H1 (cell line): ENCODE results near the gene BLOC1S1. TPM values are rescaled to one million over a fixed set of nuclear protein-coding genes. Genes with fewer than 3 reads are reported as not detected.
A peak's percentile ranks its signal among the peaks of the same experiment; 100 is the strongest.

Experiments used
- CTCF ChIA-PET: fragments of 300-600 bp; sonication (Branson Sonifier 250); formaldehyde crosslinking; loops from one replicate; lab custom pipeline; 2021; ENCODE audit not compliant: partially characterized antibody; lab: Charles Lee
- POLR2A ChIA-PET: fragments of 300-600 bp; sonication (Branson Sonifier 250); formaldehyde crosslinking; loops from one replicate; lab custom pipeline; 2021; ENCODE audit warnings: inconsistent platforms; ENCODE audit not compliant: partially characterized antibody; lab: Charles Lee
- DNase-seq, 2 experiments: peaks; one replicate each; pipeline versions ENCODE4 v3.0.0 to v3.0.0-alpha.2; 2010 to 2022; ENCODE audit warnings: low spot score in 2 of 2, low read depth in 1 of 2, mixed read lengths in 1 of 2
- FAIRE-seq: peaks from 2 replicates; lab custom pipeline; 2011; peaks lifted over from hg19 to GRCh38; lab: Jason Lieb, UNC
- H2AFZ ChIP-seq: 2 replicates; pipeline ENCODE4 v1.8.1; 2012; ENCODE audit warnings: low read length, inconsistent platforms
- H2AK5ac ChIP-seq: 2 replicates; pipeline ENCODE4 v1.6.1; 2013; ENCODE audit warnings: low read depth, low read length
- H2BK120ac ChIP-seq: replicated peaks from 2 replicates; pipeline ENCODE3; 2013; ENCODE audit warnings: low read depth, low read length, inconsistent platforms
- H2BK12ac ChIP-seq: 2 replicates; pipeline ENCODE4 v1.6.1; 2013; ENCODE audit warnings: low read depth, low read length
- H2BK15ac ChIP-seq: 2 replicates; pipeline ENCODE4 v1.6.1; 2013; ENCODE audit warnings: low read length
- H2BK20ac ChIP-seq: 2 replicates; pipeline ENCODE4 v1.6.1; 2013; ENCODE audit warnings: low read length
- H2BK5ac ChIP-seq: 2 replicates; pipeline ENCODE4 v1.6.1; 2013; ENCODE audit warnings: low read depth, low read length
- H3K14ac ChIP-seq: 2 replicates; pipeline ENCODE4 v1.6.1; 2013; ENCODE audit warnings: inconsistent platforms; ENCODE audit not compliant: insufficient read length
- H3K18ac ChIP-seq: 2 replicates; pipeline ENCODE4 v1.6.1; 2013; ENCODE audit warnings: low read length; ENCODE audit errors: extremely low read depth
- H3K23ac ChIP-seq: 2 replicates; pipeline ENCODE4 v1.6.1; 2013; ENCODE audit warnings: inconsistent platforms; ENCODE audit not compliant: insufficient read length
- H3K23me2 ChIP-seq: 2 replicates; pipeline ENCODE4 v1.6.1; 2013; ENCODE audit warnings: low read depth, low read length
- H3K27ac ChIP-seq: 2 replicates; pipeline ENCODE4 v1.6.1; 2011; ENCODE audit warnings: low read depth, low read length, inconsistent platforms
- H3K27me3 ChIP-seq, 4 experiments: replicated peaks in 1 of 4; 1 replicate in 1 of 4; 2 replicates in 3 of 4; pipeline versions ENCODE4 v1.6.1 to v1.8.1; 2011 to 2013; ENCODE audit warnings: low read length in 3 of 4, mild to moderate bottlenecking in 3 of 4, inconsistent platforms in 2 of 4, mixed read lengths in 2 of 4, moderate library complexity in 1 of 4; ENCODE audit not compliant: control insufficient read depth in 3 of 4, insufficient read depth in 3 of 4; ENCODE audit errors: extremely low read depth in 1 of 4
- H3K36me3 ChIP-seq, 4 experiments: 2 replicates each; pipeline versions ENCODE4 v1.6.1 to v1.8.1; 2011 to 2013; ENCODE audit warnings: mild to moderate bottlenecking in 4 of 4, low read length in 3 of 4, moderate library complexity in 2 of 4, control low read depth in 1 of 4, inconsistent platforms in 1 of 4; ENCODE audit not compliant: insufficient read depth in 4 of 4, control insufficient read depth in 2 of 4
- H3K4ac ChIP-seq: replicated peaks from 2 replicates; pipeline ENCODE3; 2013; ENCODE audit warnings: low read length, low read depth, mixed read lengths, inconsistent platforms; ENCODE audit not compliant: insufficient read length
- H3K4me1 ChIP-seq, 4 experiments: replicated peaks in 1 of 4; 1 replicate in 1 of 4; 2 replicates in 3 of 4; pipeline versions ENCODE4 v1.6.1 to v1.8.1; 2011 to 2013; ENCODE audit warnings: low read length in 3 of 4, inconsistent platforms in 2 of 4, mixed read lengths in 1 of 4; ENCODE audit not compliant: insufficient read depth in 4 of 4, control insufficient read depth in 3 of 4
- H3K4me2 ChIP-seq, 2 experiments: 2 replicates each; pipeline versions ENCODE4 v1.6.1 to v1.8.1; 2011 to 2013; ENCODE audit warnings: low read depth in 2 of 2, low read length in 2 of 2, control low read depth in 1 of 2, inconsistent platforms in 1 of 2, mild to moderate bottlenecking in 1 of 2; ENCODE audit not compliant: insufficient read depth in 1 of 2
- H3K4me3 ChIP-seq, 4 experiments: fragments of 200-600, 300-600 bp in 1 of 4; sonication (generic), shearing (Covaris generic), sonication (Bioruptor Twin) in 1 of 4; 2 replicates each; pipeline versions ENCODE4 v1.5.1 to v1.8.1; 2011 to 2016; ENCODE audit warnings: low read length in 4 of 4, low read depth in 3 of 4, control low read depth in 2 of 4, inconsistent platforms in 2 of 4, mild to moderate bottlenecking in 2 of 4, mixed read lengths in 1 of 4, moderate library complexity in 1 of 4; ENCODE audit not compliant: insufficient read depth in 2 of 4; ENCODE audit errors: extremely low read depth in 1 of 4
- H3K56ac ChIP-seq: replicated peaks from 2 replicates; pipeline ENCODE3; 2013; ENCODE audit warnings: low read depth, mild to moderate bottlenecking, mixed read lengths, low read length, inconsistent platforms; ENCODE audit not compliant: insufficient read length
- H3K79me1 ChIP-seq: 2 replicates; pipeline ENCODE4 v1.6.1; 2013; ENCODE audit warnings: low read depth, low read length, control low read depth
- H3K79me2 ChIP-seq, 2 experiments: 2 replicates each; pipeline versions ENCODE4 v1.6.1 to v1.8.1; 2012 to 2013; ENCODE audit warnings: low read length in 2 of 2, mild to moderate bottlenecking in 2 of 2, inconsistent platforms in 1 of 2; ENCODE audit not compliant: insufficient read depth in 2 of 2, control insufficient read depth in 1 of 2
- H3K9ac ChIP-seq, 4 experiments: replicated peaks in 1 of 4; 1 replicate in 1 of 4; 2 replicates in 3 of 4; pipeline versions ENCODE4 v1.6.1 to v1.8.1; 2011 to 2013; ENCODE audit warnings: low read depth in 3 of 4, low read length in 3 of 4, control low read depth in 2 of 4, mild to moderate bottlenecking in 2 of 4, moderate library complexity in 2 of 4, inconsistent platforms in 1 of 4; ENCODE audit errors: extremely low read depth in 1 of 4
- H3K9me3 ChIP-seq, 2 experiments: 2 replicates each; pipeline versions ENCODE4 v1.6.1 to v1.8.1; 2012 to 2013; ENCODE audit warnings: mild to moderate bottlenecking in 2 of 2, moderate library complexity in 2 of 2, control low read depth in 1 of 2, inconsistent platforms in 1 of 2, low read depth in 1 of 2, low read length in 1 of 2, mixed read lengths in 1 of 2; ENCODE audit not compliant: insufficient read depth in 2 of 2
- H4K20me1 ChIP-seq, 2 experiments: replicated peaks in 1 of 2; 2 replicates each; pipeline versions ENCODE3 to v1.8.1; 2011 to 2013; ENCODE audit warnings: inconsistent platforms in 2 of 2, low read length in 2 of 2, mild to moderate bottlenecking in 1 of 2; ENCODE audit not compliant: insufficient read depth in 2 of 2, control insufficient read depth in 1 of 2
- H4K5ac ChIP-seq: 2 replicates; pipeline ENCODE4 v1.6.1; 2013; ENCODE audit warnings: low read length, low read depth, mixed read lengths, inconsistent platforms; ENCODE audit not compliant: insufficient read length
- H4K8ac ChIP-seq: 2 replicates; pipeline ENCODE4 v1.8.0; 2013; ENCODE audit warnings: mild to moderate bottlenecking, moderate library complexity, low read length, inconsistent platforms; ENCODE audit not compliant: insufficient read depth; ENCODE audit errors: extremely low read depth
- H4K91ac ChIP-seq: replicated peaks from 2 replicates; pipeline ENCODE3; 2013; ENCODE audit warnings: low read length, mixed read lengths, inconsistent platforms; ENCODE audit not compliant: insufficient read length
- polyA plus RNA-seq, 7 experiments: library from polyadenylated mRNA; depleted of rRNA in 3 of 7; stranded (reverse) in 5 of 7; unstranded in 2 of 7; fragments of >200 nt in 5 of 7; fragments of 200-250 nt in 2 of 7; gene quantifications; 1 replicate in 5 of 7; 2 replicates in 1 of 7; 4 replicates in 1 of 7; pipeline versions ENCODE4 v1.2.1 to v1.2.3, GENCODE V29; 2011 to 2013; ENCODE audit warnings: missing spikeins in 2 of 7, mixed read lengths in 2 of 7
- total RNA-seq: library from RNA; stranded (reverse); fragmentation: NEBNext Ultra II Directional; extraction: Animal tissue kit (Norgen Biotek cat#: 25700); gene quantifications from 2 replicates; pipeline ENCODE4 v1.2.1, GENCODE V29; 2021
- TF ChIP-seq, protein P1 (sequence below): fragments of 300-600 bp; sonication (generic); IDR thresholded peaks from 2 replicates; pipeline ENCODE4 v1.7.1; 2012; ENCODE audit warnings: low read length, moderate library complexity, mild to moderate bottlenecking, inconsistent platforms; ENCODE audit not compliant: insufficient replicate concordance

Gene BLOC1S1
- total and polyA plus RNA-seq, 2 of the 8 experiments (the other 6 are each of a cell fraction or from before 2014, with no cell fraction given), result 91.1 to 185 TPM

DNA sequence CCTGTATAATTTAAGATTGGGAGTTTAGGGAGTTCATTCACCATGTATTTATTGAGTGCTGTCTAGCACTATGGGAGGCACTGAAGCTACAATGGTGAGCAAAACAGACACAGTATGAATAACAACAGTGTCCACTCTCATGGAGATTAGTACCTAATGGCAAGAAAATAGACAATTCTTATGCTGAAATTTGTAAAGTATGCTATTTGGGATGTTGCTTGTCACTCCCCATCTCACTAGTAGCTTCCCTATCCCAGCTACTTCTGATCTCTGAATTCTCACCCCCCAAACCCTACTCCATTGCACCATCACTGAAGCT, 31.0 kb downstream of the BLOC1S1 start:
- Histone ChIP-seq H4K20me1 (peaks cover 10 to 20% of the 10 kb centered on the region in 2 experiments), H2BK15ac (no peak overlapping the region)
- no peak for FAIRE-seq
- TF ChIP-seq, protein P1, sequence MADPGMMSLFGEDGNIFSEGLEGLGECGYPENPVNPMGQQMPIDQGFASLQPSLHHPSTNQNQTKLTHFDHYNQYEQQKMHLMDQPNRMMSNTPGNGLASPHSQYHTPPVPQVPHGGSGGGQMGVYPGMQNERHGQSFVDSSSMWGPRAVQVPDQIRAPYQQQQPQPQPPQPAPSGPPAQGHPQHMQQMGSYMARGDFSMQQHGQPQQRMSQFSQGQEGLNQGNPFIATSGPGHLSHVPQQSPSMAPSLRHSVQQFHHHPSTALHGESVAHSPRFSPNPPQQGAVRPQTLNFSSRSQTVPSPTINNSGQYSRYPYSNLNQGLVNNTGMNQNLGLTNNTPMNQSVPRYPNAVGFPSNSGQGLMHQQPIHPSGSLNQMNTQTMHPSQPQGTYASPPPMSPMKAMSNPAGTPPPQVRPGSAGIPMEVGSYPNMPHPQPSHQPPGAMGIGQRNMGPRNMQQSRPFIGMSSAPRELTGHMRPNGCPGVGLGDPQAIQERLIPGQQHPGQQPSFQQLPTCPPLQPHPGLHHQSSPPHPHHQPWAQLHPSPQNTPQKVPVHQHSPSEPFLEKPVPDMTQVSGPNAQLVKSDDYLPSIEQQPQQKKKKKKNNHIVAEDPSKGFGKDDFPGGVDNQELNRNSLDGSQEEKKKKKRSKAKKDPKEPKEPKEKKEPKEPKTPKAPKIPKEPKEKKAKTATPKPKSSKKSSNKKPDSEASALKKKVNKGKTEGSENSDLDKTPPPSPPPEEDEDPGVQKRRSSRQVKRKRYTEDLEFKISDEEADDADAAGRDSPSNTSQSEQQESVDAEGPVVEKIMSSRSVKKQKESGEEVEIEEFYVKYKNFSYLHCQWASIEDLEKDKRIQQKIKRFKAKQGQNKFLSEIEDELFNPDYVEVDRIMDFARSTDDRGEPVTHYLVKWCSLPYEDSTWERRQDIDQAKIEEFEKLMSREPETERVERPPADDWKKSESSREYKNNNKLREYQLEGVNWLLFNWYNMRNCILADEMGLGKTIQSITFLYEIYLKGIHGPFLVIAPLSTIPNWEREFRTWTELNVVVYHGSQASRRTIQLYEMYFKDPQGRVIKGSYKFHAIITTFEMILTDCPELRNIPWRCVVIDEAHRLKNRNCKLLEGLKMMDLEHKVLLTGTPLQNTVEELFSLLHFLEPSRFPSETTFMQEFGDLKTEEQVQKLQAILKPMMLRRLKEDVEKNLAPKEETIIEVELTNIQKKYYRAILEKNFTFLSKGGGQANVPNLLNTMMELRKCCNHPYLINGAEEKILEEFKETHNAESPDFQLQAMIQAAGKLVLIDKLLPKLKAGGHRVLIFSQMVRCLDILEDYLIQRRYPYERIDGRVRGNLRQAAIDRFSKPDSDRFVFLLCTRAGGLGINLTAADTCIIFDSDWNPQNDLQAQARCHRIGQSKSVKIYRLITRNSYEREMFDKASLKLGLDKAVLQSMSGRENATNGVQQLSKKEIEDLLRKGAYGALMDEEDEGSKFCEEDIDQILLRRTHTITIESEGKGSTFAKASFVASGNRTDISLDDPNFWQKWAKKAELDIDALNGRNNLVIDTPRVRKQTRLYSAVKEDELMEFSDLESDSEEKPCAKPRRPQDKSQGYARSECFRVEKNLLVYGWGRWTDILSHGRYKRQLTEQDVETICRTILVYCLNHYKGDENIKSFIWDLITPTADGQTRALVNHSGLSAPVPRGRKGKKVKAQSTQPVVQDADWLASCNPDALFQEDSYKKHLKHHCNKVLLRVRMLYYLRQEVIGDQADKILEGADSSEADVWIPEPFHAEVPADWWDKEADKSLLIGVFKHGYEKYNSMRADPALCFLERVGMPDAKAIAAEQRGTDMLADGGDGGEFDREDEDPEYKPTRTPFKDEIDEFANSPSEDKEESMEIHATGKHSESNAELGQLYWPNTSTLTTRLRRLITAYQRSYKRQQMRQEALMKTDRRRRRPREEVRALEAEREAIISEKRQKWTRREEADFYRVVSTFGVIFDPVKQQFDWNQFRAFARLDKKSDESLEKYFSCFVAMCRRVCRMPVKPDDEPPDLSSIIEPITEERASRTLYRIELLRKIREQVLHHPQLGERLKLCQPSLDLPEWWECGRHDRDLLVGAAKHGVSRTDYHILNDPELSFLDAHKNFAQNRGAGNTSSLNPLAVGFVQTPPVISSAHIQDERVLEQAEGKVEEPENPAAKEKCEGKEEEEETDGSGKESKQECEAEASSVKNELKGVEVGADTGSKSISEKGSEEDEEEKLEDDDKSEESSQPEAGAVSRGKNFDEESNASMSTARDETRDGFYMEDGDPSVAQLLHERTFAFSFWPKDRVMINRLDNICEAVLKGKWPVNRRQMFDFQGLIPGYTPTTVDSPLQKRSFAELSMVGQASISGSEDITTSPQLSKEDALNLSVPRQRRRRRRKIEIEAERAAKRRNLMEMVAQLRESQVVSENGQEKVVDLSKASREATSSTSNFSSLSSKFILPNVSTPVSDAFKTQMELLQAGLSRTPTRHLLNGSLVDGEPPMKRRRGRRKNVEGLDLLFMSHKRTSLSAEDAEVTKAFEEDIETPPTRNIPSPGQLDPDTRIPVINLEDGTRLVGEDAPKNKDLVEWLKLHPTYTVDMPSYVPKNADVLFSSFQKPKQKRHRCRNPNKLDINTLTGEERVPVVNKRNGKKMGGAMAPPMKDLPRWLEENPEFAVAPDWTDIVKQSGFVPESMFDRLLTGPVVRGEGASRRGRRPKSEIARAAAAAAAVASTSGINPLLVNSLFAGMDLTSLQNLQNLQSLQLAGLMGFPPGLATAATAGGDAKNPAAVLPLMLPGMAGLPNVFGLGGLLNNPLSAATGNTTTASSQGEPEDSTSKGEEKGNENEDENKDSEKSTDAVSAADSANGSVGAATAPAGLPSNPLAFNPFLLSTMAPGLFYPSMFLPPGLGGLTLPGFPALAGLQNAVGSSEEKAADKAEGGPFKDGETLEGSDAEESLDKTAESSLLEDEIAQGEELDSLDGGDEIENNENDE, result no peak

More for the DNA sequence above, 31.0 kb downstream of the BLOC1S1 start:
- H2AFZ ChIP-seq, result no peak overlapping the region
- H2BK20ac ChIP-seq, result no peak overlapping the region
- H3K79me1 ChIP-seq, result peaks cover 13% of the 10 kb centered on the region
- H3K23ac ChIP-seq, result no peak overlapping the region
- H3K4me3 ChIP-seq, result peak overlapping the region; percentile 3 to 87 (median 61); a peak in 5 of 8 replicates
- no peak overlapping the region for H2BK5ac ChIP-seq
- H3K4ac ChIP-seq, result no peak overlapping the region
- H3K56ac ChIP-seq, result no peak overlapping the region
- no peak overlapping the region for H4K5ac ChIP-seq
- POLR2A ChIA-PET, result interaction anchor here (0.8 to 46.5 kb wide), 15 partner anchors 3 to 365 kb away, joined by 3 to 809 read pairs (median 4); partner anchors contain the start of genes CD63, DNAJC14, GDF11 and ORMDL2
- H4K91ac ChIP-seq, result no peak overlapping the region
- DNase-seq, result no peak
- H3K27ac ChIP-seq, result no peak overlapping the region
- H3K9me3 ChIP-seq, result no peaks in the 10 kb centered on the region
- H2BK12ac ChIP-seq, result no peak overlapping the region
- peaks cover 10 to 52% of the 10 kb centered on the region in 2 experiments for H3K79me2 ChIP-seq
- H3K9ac ChIP-seq, result no peak overlapping the region
- no peak overlapping the region for H2BK120ac ChIP-seq
- H3K36me3 ChIP-seq, result peaks cover 11 to 38% (median 28%) of the 10 kb centered on the region in 4 experiments
- no peaks in the 10 kb centered on the region for H3K27me3 ChIP-seq
- H4K8ac ChIP-seq, result no peak overlapping the region
- peaks cover 29% of the 10 kb centered on the region for H3K23me2 ChIP-seq
- H3K18ac ChIP-seq, result no peak overlapping the region
- H3K4me2 ChIP-seq, result peak overlapping the region; percentile 82 to 93
- CTCF ChIA-PET, result interaction anchor here (0.6 to 14.5 kb wide), 20 partner anchors 9 to 250 kb away, joined by 3 to 186 read pairs (median 4); partner anchors contain the start of genes CD63 and SUOX
- no peak overlapping the region for H2AK5ac ChIP-seq
- no peak overlapping the region for H3K14ac ChIP-seq
- peaks cover 6 to 35% (median 23%) of the 10 kb centered on the region in 4 experiments for H3K4me1 ChIP-seq
